Measurements from ENCODE around the gene ATOSA.

- TF ChIP-seq CTCF (IDR thresholded peaks at IDR 0.05; ENCODE audit: low read depth, low read length, missing input control) (no peak), YY1 (IDR thresholded peaks at IDR 0.05) (peak; percentile 73)
- TF ChIP-seq, protein P1, sequence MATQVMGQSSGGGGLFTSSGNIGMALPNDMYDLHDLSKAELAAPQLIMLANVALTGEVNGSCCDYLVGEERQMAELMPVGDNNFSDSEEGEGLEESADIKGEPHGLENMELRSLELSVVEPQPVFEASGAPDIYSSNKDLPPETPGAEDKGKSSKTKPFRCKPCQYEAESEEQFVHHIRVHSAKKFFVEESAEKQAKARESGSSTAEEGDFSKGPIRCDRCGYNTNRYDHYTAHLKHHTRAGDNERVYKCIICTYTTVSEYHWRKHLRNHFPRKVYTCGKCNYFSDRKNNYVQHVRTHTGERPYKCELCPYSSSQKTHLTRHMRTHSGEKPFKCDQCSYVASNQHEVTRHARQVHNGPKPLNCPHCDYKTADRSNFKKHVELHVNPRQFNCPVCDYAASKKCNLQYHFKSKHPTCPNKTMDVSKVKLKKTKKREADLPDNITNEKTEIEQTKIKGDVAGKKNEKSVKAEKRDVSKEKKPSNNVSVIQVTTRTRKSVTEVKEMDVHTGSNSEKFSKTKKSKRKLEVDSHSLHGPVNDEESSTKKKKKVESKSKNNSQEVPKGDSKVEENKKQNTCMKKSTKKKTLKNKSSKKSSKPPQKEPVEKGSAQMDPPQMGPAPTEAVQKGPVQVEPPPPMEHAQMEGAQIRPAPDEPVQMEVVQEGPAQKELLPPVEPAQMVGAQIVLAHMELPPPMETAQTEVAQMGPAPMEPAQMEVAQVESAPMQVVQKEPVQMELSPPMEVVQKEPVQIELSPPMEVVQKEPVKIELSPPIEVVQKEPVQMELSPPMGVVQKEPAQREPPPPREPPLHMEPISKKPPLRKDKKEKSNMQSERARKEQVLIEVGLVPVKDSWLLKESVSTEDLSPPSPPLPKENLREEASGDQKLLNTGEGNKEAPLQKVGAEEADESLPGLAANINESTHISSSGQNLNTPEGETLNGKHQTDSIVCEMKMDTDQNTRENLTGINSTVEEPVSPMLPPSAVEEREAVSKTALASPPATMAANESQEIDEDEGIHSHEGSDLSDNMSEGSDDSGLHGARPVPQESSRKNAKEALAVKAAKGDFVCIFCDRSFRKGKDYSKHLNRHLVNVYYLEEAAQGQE (IDR thresholded peaks at IDR 0.05): no peak
Observed at GRCh38 chr15:52657338-52657737, 21.9 kb downstream of the ATOSA start.

Data from liver (tissue), 2 donors.